SK-N-MC (cell line): ENCODE measurements around the gene KIF26B.

ENCODE experiments used
- EZH2 ChIP-seq: fragments of 200-600 bp; sonication (generic); IDR thresholded peaks from one replicate; pipeline ENCODE4 v1.6.1; 2017; ENCODE audit warnings: antibody characterized with exemption
- FOXP2 ChIP-seq: optimal IDR thresholded peaks from 2 replicates; pipeline ENCODE3; 2011; ENCODE audit warnings: mild to moderate bottlenecking, moderate library complexity; ENCODE audit not compliant: insufficient read depth; ENCODE audit errors: extremely low read length, control extremely low read depth
- POLR2AphosphoS5 ChIP-seq: IDR thresholded peaks from 2 replicates; pipeline ENCODE4 v1.6.1; 2012; ENCODE audit warnings: mild to moderate bottlenecking, low read depth, low read length, borderline replicate concordance

DNA sequence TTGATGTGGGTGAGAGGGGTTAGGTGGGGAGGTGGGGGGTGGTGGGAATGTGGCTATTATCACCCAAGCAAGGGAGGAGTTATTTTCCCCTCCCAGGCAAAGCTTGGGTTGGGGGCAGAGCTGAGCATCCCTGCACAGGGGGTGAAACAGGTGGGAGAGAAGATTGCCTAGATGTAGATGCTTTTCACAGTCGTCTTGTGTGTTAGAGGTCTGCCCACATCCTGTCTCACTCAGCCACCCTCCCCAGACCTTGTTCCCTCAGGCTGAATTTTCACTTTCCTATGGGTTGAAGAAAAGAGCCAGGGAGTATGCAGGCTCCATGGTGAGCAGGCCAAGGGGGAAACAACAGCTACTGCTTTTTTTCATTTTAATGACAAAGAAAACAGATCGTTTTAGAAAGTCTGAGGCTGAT lies 223.5 kb downstream of the KIF26B start:
- TF ChIP-seq EZH2 = no peak
- no peak for TF ChIP-seq POLR2AphosphoS5
- TF ChIP-seq FOXP2 = no peak
